HepG2 (cell line): ENCODE data around the gene SC5D. TPM values are rescaled to one million over a fixed set of nuclear protein-coding genes. Genes with fewer than 3 reads are reported as not detected.

ENCODE experiments used
- ATAC-seq: fragments of 200-7000 bp; cut with Tn5 transposase; 3 replicates; pipeline ENCODE4 v1.9.1; 2020; ENCODE audit warnings: mild to moderate bottlenecking, moderate library complexity
- BruUV-seq: library from RNA; stranded (reverse); fragments of 400-500 nt; replicated peaks from 2 replicates; lab custom pipeline; 2021; lab: Mats Ljungman, UMichigan
- CTCF ChIA-PET: fragments of 300-600 bp; formaldehyde crosslinking; extraction: SDS; loops from one replicate; lab custom pipeline; 2021; ENCODE audit warnings: low total read pairs, inconsistent platforms, low intra/inter-chr PET ratio; lab: Yijun Ruan, JAX
- POLR2A ChIA-PET: fragments of 350-600 bp; sonication (Branson Sonifier 250); formaldehyde crosslinking; loops from one replicate; lab custom pipeline; 2020; ENCODE audit warnings: antibody characterized with exemption, inconsistent platforms; lab: Yijun Ruan, JAX
- DNase-seq: peaks from one replicate; pipeline ENCODE4 v3.0.0-alpha.2; 2015; ENCODE audit warnings: low spot score
- FAIRE-seq: peaks from 3 replicates; lab custom pipeline; 2011; peaks lifted over from hg19 to GRCh38; lab: Jason Lieb, UNC
- H2AFZ ChIP-seq: one replicate; pipeline ENCODE4 v1.6.1; 2011; ENCODE audit warnings: low read length, inconsistent platforms
- H3K27ac ChIP-seq: fragments of 300-600 bp; 3 replicates; pipeline ENCODE4 v1.8.0; 2011; ENCODE audit warnings: mixed run types, mild to moderate bottlenecking, mixed read lengths, low read length, inconsistent platforms; ENCODE audit not compliant: insufficient read depth; ENCODE audit errors: extremely low read length
- H3K27me3 ChIP-seq, 2 experiments: fragments of 200-600 bp in 1 of 2; 2 replicates in 1 of 2; 3 replicates in 1 of 2; pipeline versions ENCODE4 v1.6.0 to v1.8.0; 2011; ENCODE audit warnings: low read length in 2 of 2, mild to moderate bottlenecking in 2 of 2, moderate library complexity in 2 of 2, inconsistent platforms in 1 of 2; ENCODE audit not compliant: insufficient read depth in 2 of 2, control insufficient read depth in 1 of 2
- H3K36me3 ChIP-seq, 2 experiments: fragments of 200-600 bp in 1 of 2; replicated peaks in 1 of 2; 2 replicates in 1 of 2; 3 replicates in 1 of 2; pipeline versions ENCODE4 v1.5.1 to v1.8.0; 2011; ENCODE audit warnings: low read length in 2 of 2, inconsistent platforms in 1 of 2; ENCODE audit not compliant: insufficient read depth in 2 of 2, control insufficient read depth in 1 of 2
- H3K4me1 ChIP-seq: 2 replicates; pipeline ENCODE4 v1.5.1; 2012; ENCODE audit warnings: low read length, inconsistent platforms; ENCODE audit not compliant: insufficient read depth
- H3K4me2 ChIP-seq: 2 replicates; pipeline ENCODE4 v1.6.0; 2011; ENCODE audit warnings: low read depth, low read length, inconsistent platforms
- H3K4me3 ChIP-seq, 3 experiments: fragments of 200-600 bp in 1 of 3; sonication (generic), shearing (Covaris generic) in 1 of 3; replicated peaks in 1 of 3; 2 replicates each; pipeline ENCODE4 v1.5.1; 2011 to 2016; ENCODE audit warnings: low read length in 3 of 3, inconsistent platforms in 2 of 3, low read depth in 2 of 3, mild to moderate bottlenecking in 2 of 3, control low read depth in 1 of 3, mixed read lengths in 1 of 3; ENCODE audit not compliant: insufficient read depth in 1 of 3
- H3K79me2 ChIP-seq: one replicate; pipeline ENCODE4 v1.6.1; 2011; ENCODE audit warnings: low read length, inconsistent platforms; ENCODE audit not compliant: insufficient read depth
- H3K9ac ChIP-seq: 2 replicates; pipeline ENCODE4 v1.6.0; 2011; ENCODE audit warnings: mild to moderate bottlenecking, low read depth, low read length, inconsistent platforms; ENCODE audit not compliant: insufficient read depth
- H3K9me3 ChIP-seq: 2 replicates; pipeline ENCODE4 v1.5.1; 2012; ENCODE audit warnings: mild to moderate bottlenecking, low read length
- H4K20me1 ChIP-seq: 2 replicates; pipeline ENCODE4 v1.6.0; 2011; ENCODE audit warnings: inconsistent platforms, mild to moderate bottlenecking, low read length, moderate library complexity; ENCODE audit not compliant: insufficient read depth
- CAMTA2 ChIP-seq: sonication (generic); formaldehyde crosslinking; IDR thresholded peaks from 2 replicates; pipeline ENCODE4 v1.4.0; 2020; ENCODE audit warnings: mild to moderate bottlenecking, missing genetic modification reagents, borderline replicate concordance
- JUNB ChIP-seq: sonication (generic); formaldehyde crosslinking; IDR thresholded peaks from 2 replicates; pipeline ENCODE4 v1.8.0; 2022; ENCODE audit warnings: missing genetic modification reagents, mild to moderate bottlenecking, borderline replicate concordance
- KLF12 ChIP-seq: sonication (generic); formaldehyde crosslinking; IDR thresholded peaks from 2 replicates; pipeline ENCODE4 v1.4.0; 2020; ENCODE audit warnings: missing genetic modification reagents, borderline replicate concordance
- NFKB2 ChIP-seq: sonication (generic); formaldehyde crosslinking; IDR thresholded peaks from 2 replicates; pipeline ENCODE4 v1.4.0; 2020; ENCODE audit warnings: missing genetic modification reagents, borderline replicate concordance
- THRA ChIP-seq: sonication (generic); formaldehyde crosslinking; IDR thresholded peaks from 2 replicates; pipeline ENCODE4 v1.4.0; 2020; ENCODE audit warnings: missing genetic modification reagents, borderline replicate concordance
- ZFX ChIP-seq: sonication (generic); formaldehyde crosslinking; IDR thresholded peaks from 2 replicates; pipeline ENCODE4 v1.4.0; 2020; ENCODE audit warnings: mild to moderate bottlenecking, low read depth, missing genetic modification reagents, moderate library complexity
- ZNF644 ChIP-seq: IDR thresholded peaks from 2 replicates; pipeline ENCODE4 v1.6.1; 2016; ENCODE audit warnings: low read depth
- ZNF776 ChIP-seq: sonication (generic); formaldehyde crosslinking; IDR thresholded peaks from 2 replicates; pipeline ENCODE4 v1.4.0; 2020; ENCODE audit warnings: mild to moderate bottlenecking, missing genetic modification reagents
- ZNF780A ChIP-seq: sonication (generic); formaldehyde crosslinking; IDR thresholded peaks from 2 replicates; pipeline ENCODE4 v1.8.0; 2022; ENCODE audit warnings: mild to moderate bottlenecking, missing genetic modification reagents, moderate library complexity
- ZNF800 ChIP-seq: sonication (generic); formaldehyde crosslinking; IDR thresholded peaks from 2 replicates; pipeline ENCODE4 v1.4.0; 2020; ENCODE audit warnings: missing genetic modification reagents
- WGBS: methylation state at CpG from one replicate; pipeline ENCODE4 v1.1.6; 2017; ENCODE audit warnings: low lambda C conversion rate; 5-methylcytosine and 5-hydroxymethylcytosine counted together
- in situ Hi-C: cut with HindIII; loops from 2 replicates; pipeline ENCODE4 v1.10.0; 2017; ENCODE audit warnings: low pct_unique_long_range_greater_than_20kb; ENCODE audit not compliant: extremely low pct_ligation_motif_present
- intact Hi-C: fragments of 100-400 bp; cut with micrococcal nuclease; formaldehyde crosslinking; loops from one replicate; pipeline ENCODE4 v1.10.0; 2022; ENCODE audit not compliant: unreplicated experiment
- polyA plus RNA-seq, 8 experiments: library from polyadenylated mRNA; depleted of rRNA in 3 of 8; stranded (reverse) in 7 of 8; unstranded in 1 of 8; fragments of >200 nt; fragmentation: Illumina TruSeq in 4 of 8; extraction: Trizol in 4 of 8; gene quantifications; 2 replicates each; pipeline versions ENCODE4 v1.2.1 to v1.2.3, GENCODE V29; 2011 to 2016; ENCODE audit warnings: low read depth in 4 of 8, missing spikeins in 1 of 8, mixed read lengths in 1 of 8; ENCODE audit not compliant: insufficient read depth in 1 of 8
- total RNA-seq, 5 experiments: library from RNA; depleted of rRNA; stranded (reverse); fragments of >200 nt; fragmentation: Illumina TruSeq; extraction: Trizol; gene quantifications; 2 replicates each; pipeline ENCODE4 v1.2.3, GENCODE V29; 2016; ENCODE audit warnings: low read depth in 1 of 5

Gene SC5D
- total and polyA plus RNA-seq, 2 of the 13 experiments (the other 11 are each of a cell fraction or from before 2014, with no cell fraction given) = 84.4 to 155 TPM

GRCh38 chr11:121347813-121348212 lies 55.2 kb downstream of the SC5D start:
- no peaks in the 10 kb centered on the region for H3K9me3 ChIP-seq
- H3K4me1 ChIP-seq = no peaks in the 10 kb centered on the region
- H3K27me3 ChIP-seq = peaks cover 0 to 40% of the 10 kb centered on the region in 2 experiments; a peak in 3 of 5 replicates
- ATAC-seq = no peak
- no peak overlapping the region for H3K4me2 ChIP-seq
- TF ChIP-seq ZNF780A (no peak), ZNF800 (CRISPR knock-in tag) (no peak), ZNF644 (CRISPR knock-in tag) (no peak), ZNF776 (CRISPR knock-in tag) (no peak), KLF12 (CRISPR knock-in tag) (no peak)
- POLR2A ChIA-PET = no interaction called here
- H3K36me3 ChIP-seq = no peaks in the 10 kb centered on the region
- no peak for DNase-seq
- CTCF ChIA-PET = no interaction called here
- no peak overlapping the region for H3K9ac ChIP-seq
- H4K20me1 ChIP-seq = no peaks in the 10 kb centered on the region
- in situ Hi-C loops = no loop called here
- no peak overlapping the region for H3K27ac ChIP-seq
- no TSS peak for BruUV-seq
- intact Hi-C loops = no loop called here
- no peak overlapping the region for H3K4me3 ChIP-seq
- no peak overlapping the region for H2AFZ ChIP-seq
- H3K79me2 ChIP-seq = no peaks in the 10 kb centered on the region
- no peak for FAIRE-seq
- 17% methylated on average over 4 of the region's 5 CpGs for WGBS

GRCh38 chr11:121348220-121348875 lies 55.8 kb downstream of the SC5D start:
- no peak for TF ChIP-seq THRA (CRISPR knock-in tag)
- no peak for TF ChIP-seq JUNB (CRISPR knock-in tag)
- TF ChIP-seq NFKB2 (CRISPR knock-in tag) = no peak
- TF ChIP-seq ZFX (CRISPR knock-in tag) = no peak
- TF ChIP-seq CAMTA2 (CRISPR knock-in tag) = no peak
- Histone ChIP-seq H3K4me3 (no peak overlapping the region), H3K27me3 (peaks cover 0 to 40% of the 10 kb centered on the region in 2 experiments; a peak in 3 of 5 replicates), H3K9me3 (no peaks in the 10 kb centered on the region), H3K4me1 (no peaks in the 10 kb centered on the region), H4K20me1 (no peaks in the 10 kb centered on the region), H3K4me2 (no peak overlapping the region), H3K36me3 (no peaks in the 10 kb centered on the region), H2AFZ (no peak overlapping the region), H3K9ac (no peak overlapping the region), H3K79me2 (no peaks in the 10 kb centered on the region), H3K27ac (no peak overlapping the region)
- intact Hi-C loops = no loop called here
- ChIA-PET CTCF (no interaction called here), POLR2A (no interaction called here)
- 20% methylated on average over 7 of the region's 7 CpGs for WGBS
- DNase-seq (no peak), FAIRE-seq (no peak), ATAC-seq (no peak)
- in situ Hi-C loops = no loop called here
- BruUV-seq = no TSS peak
